GM21515 (cell line): ENCODE data around the gene TNIP2.
"Not testable (repeated sequence)": the region's sequence is repeated elsewhere in the genome, so short reads cannot be mapped to it uniquely, and the experiment has no call there.

Experiments used
- ATAC-seq: cut with Tn5 transposase; IDR thresholded peaks from one replicate; pipeline ENCODE4 v1.9.1; 2021; ENCODE audit not compliant: unreplicated experiment

TNIP2 gene

GRCh38 chr4:2771264-2771663 lies 15.1 kb upstream of the TNIP2 start:
- ATAC-seq: no peak

- ATAC-seq: no peak
Observed at GRCh38 chr4:2768921-2769336, 12.8 kb upstream of the TNIP2 start.

GRCh38 chr4:2768124-2768523 lies 12.0 kb upstream of the TNIP2 start:
- ATAC-seq: no peak

- no peak for ATAC-seq
Observed at GRCh38 chr4:2767705-2768074, 11.6 kb upstream of the TNIP2 start.

- ATAC-seq: no peak
Observed at GRCh38 chr4:2767046-2767704, 11.0 kb upstream of the TNIP2 start.

GRCh38 chr4:2765832-2766526 lies 9.8 kb upstream of the TNIP2 start:
- no peak for ATAC-seq

- no peak for ATAC-seq
Observed at GRCh38 chr4:2763511-2763967, 7.4 kb upstream of the TNIP2 start.

GRCh38 chr4:2762486-2763370 lies 6.6 kb upstream of the TNIP2 start:
- ATAC-seq: not testable (repeated sequence)

GRCh38 chr4:2762048-2762447 lies 5.9 kb upstream of the TNIP2 start:
- no peak for ATAC-seq

- ATAC-seq: no peak
Observed at GRCh38 chr4:2761035-2761923, 5.1 kb upstream of the TNIP2 start.

GRCh38 chr4:2757426-2757825 lies 1.3 kb upstream of the TNIP2 start:
- ATAC-seq: no peak

- ATAC-seq: no peak
Observed at GRCh38 chr4:2756691-2757350, 685 bp upstream of the TNIP2 start.

- no peak for ATAC-seq
Observed at GRCh38 chr4:2754848-2755819, 1.0 kb downstream of the TNIP2 start.

GRCh38 chr4:2753436-2753835 lies 2.7 kb downstream of the TNIP2 start:
- ATAC-seq: no peak

GRCh38 chr4:2750719-2751605 lies 5.2 kb downstream of the TNIP2 start:
- ATAC-seq: no peak

GRCh38 chr4:2746891-2747695 lies 9.0 kb downstream of the TNIP2 start:
- ATAC-seq: no peak
